ENCODE results near the gene BEND6.

GRCh38 chr6:57002197-57002596, 47.3 kb downstream of the BEND6 start:
- TF ChIP-seq CTCF (IDR thresholded peaks at IDR 0.05) (no peak), POLR2A (IDR thresholded peaks at IDR 0.05) (no peak)

Measured in lower leg skin (tissue), 3 donors.